ENCODE measurements around the gene FBXL17. TPM values are rescaled to one million over a fixed set of nuclear protein-coding genes. Genes with fewer than 3 reads are reported as not detected.

FBXL17 gene
- total and polyA plus RNA-seq, 4 donors = 2.1 to 14.1 (median 6.3) TPM

GRCh38 chr5:107885601-107886000 is 496.3 kb downstream of the FBXL17 start:
- Histone ChIP-seq H3K4me1 (ENCODE audit: control insufficient read depth in 4 of 4, insufficient read depth in 4 of 4, low read length in 3 of 4) (no peaks in the 10 kb centered on the region), H3K9ac (ENCODE audit: low read depth in 1 of 2, low read length in 2 of 2) (no peak overlapping the region), H3K27ac (ENCODE audit: low read depth in 1 of 2, low read length in 2 of 2) (no peak overlapping the region), H3K27me3 (ENCODE audit: control insufficient read depth in 4 of 4, insufficient read depth in 4 of 4, low read length in 3 of 4) (no peaks in the 10 kb centered on the region), H3K9me3 (ENCODE audit: control insufficient read depth in 4 of 4, low read length in 3 of 4) (no peaks in the 10 kb centered on the region), H3K4me3 (ENCODE audit: low read depth in 1 of 3, low read length in 3 of 3) (no peak overlapping the region), H3K36me3 (ENCODE audit: control insufficient read depth in 4 of 4, insufficient read depth in 3 of 4, low read depth in 1 of 4, low read length in 3 of 4) (peaks cover 0 to 5% (median 0%) of the 10 kb centered on the region in 4 donors)
- 89% methylated on average over 2 of the region's 2 CpGs for WGBS
- TF ChIP-seq TAF1 (conservative IDR thresholded peaks at IDR 0.05) (no peak), RXRA (IDR thresholded peaks at IDR 0.05) (no peak), NR2F2 (IDR thresholded peaks at IDR 0.05) (no peak), MAX (IDR thresholded peaks at IDR 0.05) (no peak), CTCF (IDR thresholded peaks at IDR 0.05; ENCODE audit: low read depth, low read length, missing input control) (no peak), ZBTB33 (IDR thresholded peaks at IDR 0.05) (no peak), SP1 (IDR thresholded peaks at IDR 0.05) (no peak), EGR1 (IDR thresholded peaks at IDR 0.05; ENCODE audit: low read depth in 2 of 2) (no peak), RAD21 (IDR thresholded peaks at IDR 0.05) (no peak), ATF3 (IDR thresholded peaks at IDR 0.05) (no peak), FOXA1 (IDR thresholded peaks at IDR 0.05) (no peak), HNF4A (conservative IDR thresholded peaks at IDR 0.05) (no peak), REST (IDR thresholded peaks at IDR 0.05) (no peak)
- DNase-seq (ENCODE audit: low spot score) = no peak

GRCh38 chr5:107884871-107885270 is 497.0 kb downstream of the FBXL17 start:
- no peak for TF ChIP-seq SP1 (IDR thresholded peaks at IDR 0.05)
- TF ChIP-seq TAF1 (conservative IDR thresholded peaks at IDR 0.05) = no peak
- TF ChIP-seq REST (IDR thresholded peaks at IDR 0.05) = no peak
- TF ChIP-seq HNF4G (IDR thresholded peaks at IDR 0.05) = no peak
- TF ChIP-seq EGR1 (IDR thresholded peaks at IDR 0.05; ENCODE audit: low read depth in 2 of 2) = no peak
- TF ChIP-seq FOXA1 (IDR thresholded peaks at IDR 0.05) = no peak
- TF ChIP-seq MAX (IDR thresholded peaks at IDR 0.05) = no peak
- no peak for TF ChIP-seq HNF4A (conservative IDR thresholded peaks at IDR 0.05)
- TF ChIP-seq JUND (IDR thresholded peaks at IDR 0.05) = no peak
- no peak for TF ChIP-seq ATF3 (IDR thresholded peaks at IDR 0.05)
- no peak for TF ChIP-seq CTCF (IDR thresholded peaks at IDR 0.05; ENCODE audit: low read depth, low read length, missing input control)
- TF ChIP-seq FOXA2 (IDR thresholded peaks at IDR 0.05) = no peak
- Histone ChIP-seq H3K4me1 (ENCODE audit: control insufficient read depth in 4 of 4, insufficient read depth in 4 of 4, low read length in 3 of 4) (no peaks in the 10 kb centered on the region), H3K4me3 (ENCODE audit: low read depth in 1 of 3, low read length in 3 of 3) (no peak overlapping the region), H3K9ac (ENCODE audit: low read depth in 1 of 2, low read length in 2 of 2) (no peak overlapping the region), H3K9me3 (ENCODE audit: control insufficient read depth in 4 of 4, low read length in 3 of 4) (no peaks in the 10 kb centered on the region), H3K27me3 (ENCODE audit: control insufficient read depth in 4 of 4, insufficient read depth in 4 of 4, low read length in 3 of 4) (no peaks in the 10 kb centered on the region), H3K27ac (ENCODE audit: low read depth in 1 of 2, low read length in 2 of 2) (no peak overlapping the region), H3K36me3 (ENCODE audit: control insufficient read depth in 4 of 4, insufficient read depth in 3 of 4, low read depth in 1 of 4, low read length in 3 of 4) (peaks cover 0 to 5% (median 0%) of the 10 kb centered on the region in 4 donors)
- WGBS = 95% methylated on average over 1 of the region's 1 CpG
- DNase-seq (ENCODE audit: low spot score) = no peak

Data from liver (tissue), 9 donors.